Measurements from ENCODE around the gene SH3RF1. TPM values are rescaled to one million over a fixed set of nuclear protein-coding genes. Genes with fewer than 3 reads are reported as not detected.
A peak's percentile ranks its signal among the peaks of the same experiment; 100 is the strongest.

Gene SH3RF1
- total RNA-seq, 4 donors from 2014 or later: 10.6 to 17.9 (median 13.3) TPM

GRCh38 chr4:169135776-169136175 is 135.0 kb downstream of the SH3RF1 start:
- Histone ChIP-seq H3K27ac (no peak overlapping the region), H3K9me3 (no peaks in the 10 kb centered on the region), H3K36me3 (peaks cover 0 to 30% (median 0%) of the 10 kb centered on the region in 3 donors), H3K4me1 (peaks cover 0 to 47% (median 2%) of the 10 kb centered on the region in 4 donors), H3K27me3 (no peaks in the 10 kb centered on the region), H3K4me3 (no peak overlapping the region)
- TF ChIP-seq POLR2A (IDR thresholded peaks at IDR 0.05): no peak
- TF ChIP-seq CTCF (IDR thresholded peaks at IDR 0.05): no peak
- TF ChIP-seq EP300 (IDR thresholded peaks at IDR 0.05): no peak
- DNase-seq (ENCODE audit: low spot score in 2 of 2): no peak
- WGBS, 2 donors: 54 to 80% methylated on average over 2 of the region's 2 CpGs

GRCh38 chr4:169133932-169134331 is 136.8 kb downstream of the SH3RF1 start:
- peak overlapping the region in 2 of 4 donors; percentile 45 to 73 for H3K27ac ChIP-seq
- no peak overlapping the region for H3K4me3 ChIP-seq
- 28 to 54% methylated on average over 3 of the region's 3 CpGs for WGBS, 2 donors
- peaks cover 0 to 47% (median 2%) of the 10 kb centered on the region in 4 donors for H3K4me1 ChIP-seq
- no peak for DNase-seq (ENCODE audit: low spot score in 2 of 2)
- no peaks in the 10 kb centered on the region for H3K27me3 ChIP-seq
- no peaks in the 10 kb centered on the region for H3K9me3 ChIP-seq
- TF ChIP-seq EP300 (IDR thresholded peaks at IDR 0.05) (no peak), CTCF (IDR thresholded peaks at IDR 0.05) (no peak), POLR2A (IDR thresholded peaks at IDR 0.05) (no peak)
- peaks cover 0 to 44% (median 0%) of the 10 kb centered on the region in 3 donors for H3K36me3 ChIP-seq

GRCh38 chr4:169132561-169133305 is 138.0 kb downstream of the SH3RF1 start:
- no peak for TF ChIP-seq CTCF (IDR thresholded peaks at IDR 0.05)
- TF ChIP-seq POLR2A (IDR thresholded peaks at IDR 0.05): no peak
- no peak for TF ChIP-seq EP300 (IDR thresholded peaks at IDR 0.05)
- H3K27me3 ChIP-seq: no peaks in the 10 kb centered on the region
- H3K36me3 ChIP-seq: peaks cover 0 to 49% (median 0%) of the 10 kb centered on the region in 3 donors
- H3K9me3 ChIP-seq: no peaks in the 10 kb centered on the region
- peaks cover 0 to 39% (median 2%) of the 10 kb centered on the region in 4 donors for H3K4me1 ChIP-seq
- 85 to 86% methylated on average over 3 of the region's 3 CpGs for WGBS, 2 donors
- H3K27ac ChIP-seq: peak overlapping the region in 2 of 4 donors; percentile 14 to 73
- DNase-seq (ENCODE audit: low spot score in 2 of 2): no peak
- H3K4me3 ChIP-seq: no peak overlapping the region

GRCh38 chr4:169131556-169132208 is 139.1 kb downstream of the SH3RF1 start:
- Histone ChIP-seq H3K4me3 (no peak overlapping the region), H3K9me3 (no peaks in the 10 kb centered on the region), H3K4me1 (peaks cover 0 to 29% (median 2%) of the 10 kb centered on the region in 4 donors), H3K27ac (peak overlapping the region in 1 of 4 donors; percentile 40), H3K27me3 (no peaks in the 10 kb centered on the region), H3K36me3 (peaks cover 0 to 49% (median 0%) of the 10 kb centered on the region in 3 donors)
- TF ChIP-seq POLR2A (IDR thresholded peaks at IDR 0.05): no peak
- no peak for TF ChIP-seq EP300 (IDR thresholded peaks at IDR 0.05)
- no peak for TF ChIP-seq CTCF (IDR thresholded peaks at IDR 0.05)
- WGBS, 2 donors: 67 to 87% methylated on average over 9 of the region's 9 CpGs
- no peak for DNase-seq (ENCODE audit: low spot score in 2 of 2)

- H3K36me3 ChIP-seq: peaks cover 0 to 38% (median 0%) of the 10 kb centered on the region in 3 donors
- H3K4me3 ChIP-seq: no peak overlapping the region
- H3K27me3 ChIP-seq: no peaks in the 10 kb centered on the region
- WGBS, 2 donors: 88 to 93% methylated on average over 3 of the region's 3 CpGs
- H3K9me3 ChIP-seq: no peaks in the 10 kb centered on the region
- no peak overlapping the region for H3K27ac ChIP-seq
- peaks cover 0 to 4% (median 2%) of the 10 kb centered on the region in 4 donors for H3K4me1 ChIP-seq
- TF ChIP-seq EP300 (IDR thresholded peaks at IDR 0.05) (no peak), CTCF (IDR thresholded peaks at IDR 0.05) (no peak), POLR2A (IDR thresholded peaks at IDR 0.05) (no peak)
- DNase-seq (ENCODE audit: low spot score in 2 of 2): no peak
Measured at GRCh38 chr4:169128902-169129301, 141.9 kb downstream of the SH3RF1 start.
